Activated naive CD4-positive, alpha-beta T cell treated with anti-CD3 and anti-CD28 coated beads for 36 hours (primary cell): ENCODE data around the gene MAGI2. TPM values are rescaled to one million over a fixed set of nuclear protein-coding genes. Genes with fewer than 3 reads are reported as not detected.

Experiments used
- CTCF ChIA-PET: fragments of 350-600 bp; sonication (Branson Sonifier 250); formaldehyde crosslinking; loops from one replicate; lab custom pipeline; 2021; ENCODE audit warnings: antibody characterized with exemption; lab: Charles Lee
- DNase-seq: peaks from one replicate; pipeline ENCODE4 v3.0.0-alpha.2; 2020
- H3K27ac Mint-ChIP-seq: one replicate; pipeline ENCODE4 v1.8.0; 2021; ENCODE audit warnings: mild to moderate bottlenecking, mixed read lengths
- H3K27me3 Mint-ChIP-seq: one replicate; pipeline ENCODE4 v1.8.0; 2021; ENCODE audit warnings: low read depth, mixed read lengths
- H3K36me3 Mint-ChIP-seq: one replicate; pipeline ENCODE4 v1.8.0; 2021; ENCODE audit warnings: low read depth, mixed read lengths
- H3K4me1 Mint-ChIP-seq: one replicate; pipeline ENCODE4 v1.8.0; 2021; ENCODE audit warnings: low read depth, mixed read lengths
- H3K4me3 Mint-ChIP-seq: one replicate; pipeline ENCODE4 v1.8.0; 2021; ENCODE audit warnings: mild to moderate bottlenecking, moderate library complexity, mixed read lengths
- H3K9me3 Mint-ChIP-seq: one replicate; pipeline ENCODE4 v1.8.0; 2021; ENCODE audit warnings: mixed read lengths
- intact Hi-C: fragments of 100-400 bp; cut with micrococcal nuclease; formaldehyde crosslinking; loops from one replicate; pipeline ENCODE4 v1.15.1; 2023
- total RNA-seq, 2 experiments: library from RNA; stranded (reverse); gene quantifications; one replicate each; pipeline ENCODE4 v1.2.3, GENCODE V29; 2021

MAGI2 gene
- total RNA-seq, 2 experiments from 2014 or later = 0.07 to 0.19 TPM

- H3K4me3 Mint-ChIP-seq = no peak overlapping the region
- intact Hi-C loops = no loop called here
- no peaks in the 10 kb centered on the region for H3K4me1 Mint-ChIP-seq
- no peaks in the 10 kb centered on the region for H3K36me3 Mint-ChIP-seq
- H3K9me3 Mint-ChIP-seq = no peaks in the 10 kb centered on the region
- no peak overlapping the region for H3K27ac Mint-ChIP-seq
- no peaks in the 10 kb centered on the region for H3K27me3 Mint-ChIP-seq
- CTCF ChIA-PET = no interaction called here
- no peak for DNase-seq
Measured at GRCh38 chr7:79216236-79216635, 237.2 kb downstream of the MAGI2 start.

- no peaks in the 10 kb centered on the region for H3K27me3 Mint-ChIP-seq
- no peaks in the 10 kb centered on the region for H3K4me1 Mint-ChIP-seq
- H3K9me3 Mint-ChIP-seq = peaks cover 2% of the 10 kb centered on the region
- no peak overlapping the region for H3K4me3 Mint-ChIP-seq
- no peaks in the 10 kb centered on the region for H3K36me3 Mint-ChIP-seq
- CTCF ChIA-PET = no interaction called here
- DNase-seq = no peak
- intact Hi-C loops = no loop called here
- no peak overlapping the region for H3K27ac Mint-ChIP-seq
Measured at GRCh38 chr7:79212334-79212733, 241.1 kb downstream of the MAGI2 start.

GRCh38 chr7:79211724-79212123 is 241.7 kb downstream of the MAGI2 start:
- Mint-ChIP-seq H3K4me3 (no peak overlapping the region), H3K27ac (no peak overlapping the region), H3K27me3 (no peaks in the 10 kb centered on the region), H3K4me1 (no peaks in the 10 kb centered on the region), H3K36me3 (no peaks in the 10 kb centered on the region), H3K9me3 (peaks cover 2% of the 10 kb centered on the region)
- DNase-seq = no peak
- intact Hi-C loops = no loop called here
- CTCF ChIA-PET = no interaction called here

GRCh38 chr7:79199961-79200360 is 253.5 kb downstream of the MAGI2 start:
- no peak overlapping the region for H3K27ac Mint-ChIP-seq
- CTCF ChIA-PET = no interaction called here
- no peak overlapping the region for H3K4me3 Mint-ChIP-seq
- H3K4me1 Mint-ChIP-seq = no peaks in the 10 kb centered on the region
- H3K9me3 Mint-ChIP-seq = no peaks in the 10 kb centered on the region
- H3K36me3 Mint-ChIP-seq = no peaks in the 10 kb centered on the region
- H3K27me3 Mint-ChIP-seq = no peaks in the 10 kb centered on the region
- intact Hi-C loops = no loop called here
- no peak for DNase-seq

GRCh38 chr7:79199266-79199665 is 254.2 kb downstream of the MAGI2 start:
- H3K27ac Mint-ChIP-seq = no peak overlapping the region
- no peaks in the 10 kb centered on the region for H3K9me3 Mint-ChIP-seq
- H3K27me3 Mint-ChIP-seq = no peaks in the 10 kb centered on the region
- no peaks in the 10 kb centered on the region for H3K36me3 Mint-ChIP-seq
- CTCF ChIA-PET = no interaction called here
- intact Hi-C loops = no loop called here
- H3K4me1 Mint-ChIP-seq = no peaks in the 10 kb centered on the region
- H3K4me3 Mint-ChIP-seq = no peak overlapping the region
- no peak for DNase-seq

GRCh38 chr7:79185605-79186004 is 267.9 kb downstream of the MAGI2 start:
- CTCF ChIA-PET = no interaction called here
- Mint-ChIP-seq H3K36me3 (no peaks in the 10 kb centered on the region), H3K9me3 (peaks cover 3% of the 10 kb centered on the region), H3K4me1 (no peaks in the 10 kb centered on the region), H3K4me3 (no peak overlapping the region), H3K27ac (no peak overlapping the region), H3K27me3 (no peaks in the 10 kb centered on the region)
- intact Hi-C loops = no loop called here
- DNase-seq = no peak

GRCh38 chr7:79182283-79182682 is 271.2 kb downstream of the MAGI2 start:
- CTCF ChIA-PET = no interaction called here
- no peaks in the 10 kb centered on the region for H3K36me3 Mint-ChIP-seq
- no peak overlapping the region for H3K4me3 Mint-ChIP-seq
- intact Hi-C loops = no loop called here
- DNase-seq = no peak
- H3K27me3 Mint-ChIP-seq = no peaks in the 10 kb centered on the region
- H3K9me3 Mint-ChIP-seq = no peaks in the 10 kb centered on the region
- no peaks in the 10 kb centered on the region for H3K4me1 Mint-ChIP-seq
- H3K27ac Mint-ChIP-seq = no peak overlapping the region

GRCh38 chr7:79180533-79180932 is 272.9 kb downstream of the MAGI2 start:
- intact Hi-C loops = no loop called here
- peaks cover 2% of the 10 kb centered on the region for H3K4me1 Mint-ChIP-seq
- CTCF ChIA-PET = interaction anchor here (0.7 kb wide), 1 partner anchor 1093 kb away, joined by 3 read pairs; no protein-coding TSS in a partner anchor
- H3K4me3 Mint-ChIP-seq = no peak overlapping the region
- H3K9me3 Mint-ChIP-seq = no peaks in the 10 kb centered on the region
- H3K36me3 Mint-ChIP-seq = no peaks in the 10 kb centered on the region
- no peak overlapping the region for H3K27ac Mint-ChIP-seq
- DNase-seq = no peak
- H3K27me3 Mint-ChIP-seq = no peaks in the 10 kb centered on the region

- Mint-ChIP-seq H3K36me3 (no peaks in the 10 kb centered on the region), H3K27ac (no peak overlapping the region), H3K4me3 (no peak overlapping the region), H3K4me1 (peaks cover 2% of the 10 kb centered on the region), H3K27me3 (no peaks in the 10 kb centered on the region), H3K9me3 (no peaks in the 10 kb centered on the region)
- CTCF ChIA-PET = interaction anchor here (0.7 to 1.6 kb wide), 3 partner anchors 105 to 1156 kb away, joined by 3 to 4 read pairs (median 4); no protein-coding TSS in a partner anchor
- DNase-seq = no peak
- intact Hi-C loops = loop anchor here (1.0 to 2.0 kb wide), 2 partner anchors 666 to 1157 kb away; no protein-coding TSS in a partner anchor
Measured at GRCh38 chr7:79176859-79177477, 276.5 kb downstream of the MAGI2 start.

- no peak for DNase-seq
- intact Hi-C loops = no loop called here
- Mint-ChIP-seq H3K27ac (no peak overlapping the region), H3K27me3 (no peaks in the 10 kb centered on the region), H3K4me1 (peaks cover 2% of the 10 kb centered on the region), H3K4me3 (no peak overlapping the region), H3K9me3 (no peaks in the 10 kb centered on the region), H3K36me3 (no peaks in the 10 kb centered on the region)
- CTCF ChIA-PET = interaction anchor here (1.6 kb wide), 1 partner anchor 1155 kb away, joined by 4 read pairs; no protein-coding TSS in a partner anchor
Measured at GRCh38 chr7:79175374-79175773, 278.1 kb downstream of the MAGI2 start.

- Mint-ChIP-seq H3K4me3 (no peak overlapping the region), H3K27ac (no peak overlapping the region), H3K9me3 (peaks cover 3% of the 10 kb centered on the region), H3K36me3 (no peaks in the 10 kb centered on the region), H3K4me1 (no peaks in the 10 kb centered on the region), H3K27me3 (no peaks in the 10 kb centered on the region)
- intact Hi-C loops = no loop called here
- CTCF ChIA-PET = interaction anchor here (1.0 kb wide), 1 partner anchor 14 kb away, joined by 3 read pairs; no protein-coding TSS in a partner anchor
- DNase-seq = no peak
Measured at GRCh38 chr7:79165225-79165624, 288.2 kb downstream of the MAGI2 start.

GRCh38 chr7:79159040-79159664 is 294.3 kb downstream of the MAGI2 start:
- H3K27me3 Mint-ChIP-seq = no peaks in the 10 kb centered on the region
- H3K9me3 Mint-ChIP-seq = peaks cover 2% of the 10 kb centered on the region
- H3K27ac Mint-ChIP-seq = no peak overlapping the region
- CTCF ChIA-PET = no interaction called here
- H3K4me1 Mint-ChIP-seq = no peaks in the 10 kb centered on the region
- H3K36me3 Mint-ChIP-seq = no peaks in the 10 kb centered on the region
- intact Hi-C loops = no loop called here
- H3K4me3 Mint-ChIP-seq = no peak overlapping the region
- no peak for DNase-seq

- no peaks in the 10 kb centered on the region for H3K27me3 Mint-ChIP-seq
- CTCF ChIA-PET = no interaction called here
- H3K36me3 Mint-ChIP-seq = no peaks in the 10 kb centered on the region
- H3K4me1 Mint-ChIP-seq = no peaks in the 10 kb centered on the region
- no peak overlapping the region for H3K4me3 Mint-ChIP-seq
- H3K9me3 Mint-ChIP-seq = peaks cover 2% of the 10 kb centered on the region
- H3K27ac Mint-ChIP-seq = no peak overlapping the region
- intact Hi-C loops = no loop called here
- DNase-seq = no peak
Measured at GRCh38 chr7:79157281-79157680, 296.2 kb downstream of the MAGI2 start.
